Activated B cell treated with CpG ODN at 0.5 μM for 24 hours (primary cell): ENCODE data around the gene PHC1. TPM values are rescaled to one million over a fixed set of nuclear protein-coding genes. Genes with fewer than 3 reads are reported as not detected.
"Not testable (repeated sequence)": the region's sequence is repeated elsewhere in the genome, so short reads cannot be mapped to it uniquely, and the experiment has no call there.

Experiments used
- ATAC-seq: fragments of 200-7000 bp; cut with Tn5 transposase; one replicate; pipeline ENCODE4 v1.10.0; 2021; ENCODE audit warnings: low read depth, mild to moderate bottlenecking, moderate library complexity
- CTCF ChIA-PET: fragments of 350-600 bp; sonication (Branson Sonifier 250); formaldehyde crosslinking; loops from one replicate; lab custom pipeline; 2021; ENCODE audit warnings: antibody characterized with exemption; lab: Charles Lee
- POLR2A ChIA-PET: fragments of 350-600 bp; sonication (Branson Sonifier 250); formaldehyde crosslinking; loops from one replicate; lab custom pipeline; 2021; ENCODE audit warnings: antibody characterized with exemption; lab: Charles Lee
- DNase-seq: peaks from one replicate; pipeline ENCODE4 v3.0.0; 2022
- H3K27ac Mint-ChIP-seq: one replicate; pipeline ENCODE4 v1.8.0; 2020; ENCODE audit warnings: mixed read lengths
- H3K27me3 Mint-ChIP-seq: one replicate; pipeline ENCODE4 v1.8.0; 2021; ENCODE audit warnings: mixed read lengths
- H3K36me3 Mint-ChIP-seq: one replicate; pipeline ENCODE4 v1.8.0; 2021; ENCODE audit warnings: low read depth, mixed read lengths
- H3K4me1 Mint-ChIP-seq: one replicate; pipeline ENCODE4 v1.8.0; 2021; ENCODE audit warnings: mixed read lengths
- H3K4me3 Mint-ChIP-seq: one replicate; pipeline ENCODE4 v1.8.0; 2020; ENCODE audit warnings: mild to moderate bottlenecking, mixed read lengths
- H3K9me3 Mint-ChIP-seq: one replicate; pipeline ENCODE4 v1.8.0; 2020; ENCODE audit warnings: mixed read lengths
- intact Hi-C: fragments of 100-400 bp; cut with micrococcal nuclease; formaldehyde crosslinking; loops from one replicate; pipeline ENCODE4 v1.15.1; 2024
- total RNA-seq: library from RNA; stranded (reverse); gene quantifications from 2 replicates; pipeline ENCODE4 v1.2.3, GENCODE V29; 2022
- TF ChIP-seq, protein P1 (sequence below): fragments of 200-600 bp; IDR thresholded peaks from one replicate; pipeline ENCODE4 v1.8.0; 2022; ENCODE audit warnings: antibody characterized with exemption, mild to moderate bottlenecking

PHC1 gene
- total RNA-seq, 1 donor from 2014 or later, result 45.8 TPM

DNA sequence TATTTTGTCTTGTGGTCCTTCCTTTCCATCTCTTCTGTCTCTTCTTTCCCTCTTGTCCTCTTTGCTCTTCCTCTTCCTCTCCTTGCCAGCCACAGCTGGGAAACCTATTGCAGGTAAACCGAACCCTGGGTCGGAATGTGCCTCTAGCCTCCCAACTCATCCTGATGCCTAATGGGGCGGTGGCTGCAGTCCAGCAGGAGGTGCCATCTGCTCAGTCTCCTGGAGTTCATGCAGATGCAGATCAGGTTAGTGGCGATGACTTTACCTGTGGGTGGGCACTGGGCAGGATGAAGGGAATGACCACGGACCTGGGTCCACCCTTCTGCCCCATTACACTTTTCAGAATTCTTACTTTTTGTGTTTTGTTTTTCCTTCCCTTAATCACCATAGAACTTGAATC is 8.2 kb downstream of the PHC1 start:
- Mint-ChIP-seq H3K36me3 (peaks cover 32% of the 10 kb centered on the region), H3K4me1 (no peaks in the 10 kb centered on the region), H3K9me3 (no peaks in the 10 kb centered on the region), H3K27ac (no peak overlapping the region), H3K27me3 (no peaks in the 10 kb centered on the region), H3K4me3 (no peak overlapping the region)
- ChIA-PET CTCF (no interaction called here), POLR2A (interaction anchor here (0.6 kb wide), 1 partner anchor 228 kb away, joined by 4 read pairs; no protein-coding TSS in a partner anchor)
- intact Hi-C loops, result no loop called here
- ATAC-seq, result no peak
- DNase-seq, result no peak
- TF ChIP-seq, protein P1, sequence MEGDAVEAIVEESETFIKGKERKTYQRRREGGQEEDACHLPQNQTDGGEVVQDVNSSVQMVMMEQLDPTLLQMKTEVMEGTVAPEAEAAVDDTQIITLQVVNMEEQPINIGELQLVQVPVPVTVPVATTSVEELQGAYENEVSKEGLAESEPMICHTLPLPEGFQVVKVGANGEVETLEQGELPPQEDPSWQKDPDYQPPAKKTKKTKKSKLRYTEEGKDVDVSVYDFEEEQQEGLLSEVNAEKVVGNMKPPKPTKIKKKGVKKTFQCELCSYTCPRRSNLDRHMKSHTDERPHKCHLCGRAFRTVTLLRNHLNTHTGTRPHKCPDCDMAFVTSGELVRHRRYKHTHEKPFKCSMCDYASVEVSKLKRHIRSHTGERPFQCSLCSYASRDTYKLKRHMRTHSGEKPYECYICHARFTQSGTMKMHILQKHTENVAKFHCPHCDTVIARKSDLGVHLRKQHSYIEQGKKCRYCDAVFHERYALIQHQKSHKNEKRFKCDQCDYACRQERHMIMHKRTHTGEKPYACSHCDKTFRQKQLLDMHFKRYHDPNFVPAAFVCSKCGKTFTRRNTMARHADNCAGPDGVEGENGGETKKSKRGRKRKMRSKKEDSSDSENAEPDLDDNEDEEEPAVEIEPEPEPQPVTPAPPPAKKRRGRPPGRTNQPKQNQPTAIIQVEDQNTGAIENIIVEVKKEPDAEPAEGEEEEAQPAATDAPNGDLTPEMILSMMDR, result no peak

DNA sequence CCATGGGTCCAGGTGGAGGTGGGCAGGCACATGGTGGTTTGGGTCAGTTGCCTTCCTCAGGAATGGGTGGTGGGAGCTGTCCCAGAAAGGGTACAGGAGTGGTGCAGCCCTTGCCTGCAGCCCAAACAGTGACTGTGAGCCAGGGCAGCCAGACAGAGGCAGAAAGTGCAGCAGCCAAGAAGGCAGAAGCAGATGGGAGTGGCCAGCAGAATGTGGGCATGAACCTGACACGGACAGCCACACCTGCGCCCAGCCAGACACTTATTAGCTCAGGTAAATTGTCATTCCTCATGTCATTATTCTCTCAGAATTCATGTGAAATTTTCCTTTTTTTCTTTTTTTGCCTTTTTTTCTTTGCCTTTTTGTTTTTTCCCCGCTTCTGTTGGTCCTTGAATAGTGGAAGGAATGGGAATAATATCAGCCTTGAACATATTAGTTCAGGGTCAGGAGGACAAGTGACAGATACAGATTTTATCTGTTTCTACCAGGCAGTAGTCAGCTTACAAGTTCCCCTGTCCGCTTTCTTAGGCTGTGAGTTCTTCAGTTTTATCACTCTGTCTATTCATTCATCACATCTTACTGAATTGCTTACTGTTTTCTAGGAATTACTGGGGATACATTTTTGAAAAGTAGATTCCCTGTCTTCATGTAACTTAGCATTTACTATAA is 16.5 kb downstream of the PHC1 start:
- H3K4me1 Mint-ChIP-seq, H3K9me3 Mint-ChIP-seq, ATAC-seq, POLR2A ChIA-PET, H3K27me3 Mint-ChIP-seq, intact Hi-C loops, DNase-seq, H3K4me3 Mint-ChIP-seq, H3K27ac Mint-ChIP-seq, CTCF ChIA-PET: not testable (repeated sequence)
- H3K36me3 Mint-ChIP-seq, result peaks cover 45% of the 10 kb centered on the region

DNA sequence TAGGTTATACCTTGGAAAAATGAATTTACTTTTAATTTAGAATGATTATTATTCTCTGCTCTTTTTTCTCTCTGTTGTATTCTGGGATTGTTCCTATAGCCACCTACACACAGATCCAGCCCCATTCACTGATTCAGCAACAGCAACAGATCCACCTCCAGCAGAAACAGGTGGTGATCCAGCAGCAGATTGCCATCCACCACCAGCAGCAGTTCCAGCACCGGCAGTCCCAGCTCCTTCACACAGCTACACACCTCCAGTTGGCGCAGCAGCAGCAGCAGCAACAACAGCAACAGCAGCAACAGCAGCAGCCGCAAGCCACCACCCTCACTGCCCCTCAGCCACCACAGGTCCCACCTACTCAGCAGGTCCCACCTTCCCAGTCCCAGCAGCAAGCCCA is 18.2 kb downstream of the PHC1 start:
- POLR2A ChIA-PET, CTCF ChIA-PET, intact Hi-C loops, H3K4me1 Mint-ChIP-seq, H3K9me3 Mint-ChIP-seq, DNase-seq, H3K27me3 Mint-ChIP-seq, H3K27ac Mint-ChIP-seq, H3K4me3 Mint-ChIP-seq, ATAC-seq: not testable (repeated sequence)
- H3K36me3 Mint-ChIP-seq, result peaks cover 57% of the 10 kb centered on the region

DNA sequence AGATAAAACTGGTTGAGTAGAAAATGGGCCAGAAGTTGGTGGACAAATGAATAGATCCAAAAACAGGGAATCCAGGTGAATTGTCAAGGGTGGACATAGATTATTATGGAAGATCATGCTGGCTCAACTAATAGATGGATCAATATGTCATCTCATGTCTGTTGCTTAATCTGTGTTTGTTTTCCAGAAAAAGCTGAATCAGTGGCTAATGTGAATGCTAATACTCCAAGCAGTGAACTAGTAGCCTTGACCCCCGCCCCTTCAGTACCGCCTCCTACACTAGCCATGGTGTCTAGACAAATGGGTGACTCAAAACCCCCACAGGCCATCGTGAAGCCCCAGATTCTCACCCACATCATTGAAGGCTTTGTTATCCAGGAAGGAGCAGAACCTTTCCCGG is 19.8 kb downstream of the PHC1 start:
- H3K4me3 Mint-ChIP-seq, DNase-seq, H3K27ac Mint-ChIP-seq, H3K27me3 Mint-ChIP-seq, H3K4me1 Mint-ChIP-seq, intact Hi-C loops, H3K9me3 Mint-ChIP-seq, ATAC-seq, POLR2A ChIA-PET, CTCF ChIA-PET: not testable (repeated sequence)
- H3K36me3 Mint-ChIP-seq, result peaks cover 73% of the 10 kb centered on the region

DNA sequence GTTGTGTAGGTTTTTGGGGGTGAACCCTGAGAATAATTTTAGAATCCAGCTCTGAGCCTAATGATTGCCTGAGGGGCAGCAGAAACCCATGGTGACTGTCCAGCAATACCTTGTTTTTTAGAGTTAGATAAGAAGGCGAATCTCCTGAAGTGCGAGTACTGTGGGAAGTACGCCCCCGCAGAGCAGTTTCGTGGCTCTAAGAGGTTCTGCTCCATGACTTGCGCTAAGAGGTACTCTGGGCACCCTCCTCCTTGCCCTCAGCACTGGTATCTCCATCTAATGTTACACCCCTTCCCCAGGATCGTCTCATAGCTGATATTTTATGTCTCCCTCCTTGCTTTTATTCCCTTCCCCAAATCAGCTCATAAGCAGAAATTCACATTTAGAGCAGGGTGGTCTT is 22.4 kb downstream of the PHC1 start:
- Mint-ChIP-seq H3K4me1 (no peaks in the 10 kb centered on the region), H3K36me3 (peaks cover 69% of the 10 kb centered on the region), H3K27ac (no peak overlapping the region), H3K4me3 (no peak overlapping the region), H3K27me3 (no peaks in the 10 kb centered on the region), H3K9me3 (no peaks in the 10 kb centered on the region)
- ChIA-PET CTCF (no interaction called here), POLR2A (no interaction called here)
- TF ChIP-seq, protein P1, result no peak
- DNase-seq (no peak), ATAC-seq (no peak)
- intact Hi-C loops, result no loop called here

DNA sequence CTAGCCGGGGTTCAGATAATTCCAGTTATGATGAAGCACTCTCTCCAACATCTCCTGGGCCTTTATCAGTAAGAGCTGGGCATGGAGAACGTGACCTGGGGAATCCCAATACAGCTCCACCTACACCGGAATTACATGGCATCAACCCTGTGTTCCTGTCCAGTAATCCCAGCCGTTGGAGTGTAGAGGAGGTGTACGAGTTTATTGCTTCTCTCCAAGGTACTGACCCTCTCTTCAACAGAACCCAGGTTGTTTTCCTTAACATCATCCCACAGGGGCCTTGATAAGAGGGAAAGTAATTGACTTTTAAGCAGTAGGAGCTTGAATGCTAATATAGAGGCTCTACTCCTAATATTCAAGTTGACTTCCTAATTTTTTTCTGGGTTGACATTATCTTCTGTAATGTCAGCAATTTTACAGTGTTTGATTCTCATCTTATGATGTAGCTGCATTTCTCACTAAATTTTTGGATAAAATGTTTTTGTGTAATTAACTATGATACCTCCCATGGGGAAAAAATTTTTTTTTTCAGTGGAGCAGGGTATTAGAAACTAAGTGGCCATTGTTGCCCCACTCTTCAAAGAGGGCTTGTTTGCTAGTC is 23.6 kb downstream of the PHC1 start:
- POLR2A ChIA-PET, ATAC-seq, H3K4me3 Mint-ChIP-seq, H3K4me1 Mint-ChIP-seq, H3K27ac Mint-ChIP-seq, H3K9me3 Mint-ChIP-seq, intact Hi-C loops, CTCF ChIA-PET, DNase-seq, H3K27me3 Mint-ChIP-seq: not testable (repeated sequence)
- peaks cover 74% of the 10 kb centered on the region for H3K36me3 Mint-ChIP-seq

DNA sequence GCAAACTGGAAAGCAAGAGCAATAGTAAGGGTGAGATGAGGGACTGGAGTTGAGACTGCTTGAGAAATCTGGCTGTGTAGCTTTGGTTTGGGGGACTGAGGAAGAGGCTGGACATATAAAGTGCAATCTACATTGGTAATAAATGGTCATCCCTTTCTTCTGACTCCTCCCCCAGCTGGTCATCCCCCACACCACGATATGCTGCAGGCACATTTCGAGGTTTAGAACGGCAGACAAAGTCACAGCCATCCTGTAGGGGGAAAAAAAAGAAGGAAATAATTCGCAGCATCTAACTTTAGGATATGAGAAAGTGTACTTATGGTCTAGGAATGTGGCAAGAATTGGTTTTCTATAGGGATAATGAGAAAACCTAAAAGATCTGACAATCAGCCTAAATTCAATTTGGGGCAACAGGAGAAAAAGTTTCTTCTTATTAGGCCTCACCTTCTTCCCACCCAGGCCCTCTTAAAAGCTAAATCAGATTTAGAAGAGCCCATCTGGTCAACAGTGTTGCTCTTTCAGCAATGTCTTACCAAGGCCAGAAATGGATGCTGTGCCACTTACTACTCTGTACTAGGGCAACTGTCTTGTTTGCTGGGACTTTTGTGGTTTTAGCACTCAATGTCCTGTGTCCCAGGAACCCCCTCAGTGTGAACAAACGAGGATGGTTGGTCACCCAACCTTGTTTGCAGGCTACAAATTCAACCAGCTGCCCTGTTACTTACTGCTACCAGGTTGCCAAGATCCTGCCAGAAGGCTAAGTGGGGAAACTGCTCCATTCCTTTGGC is 27.6 kb downstream of the PHC1 start:
- CTCF ChIA-PET, result no interaction called here
- peaks cover 11% of the 10 kb centered on the region for H3K4me1 Mint-ChIP-seq
- no peaks in the 10 kb centered on the region for H3K27me3 Mint-ChIP-seq
- H3K27ac Mint-ChIP-seq, result peak overlapping the region; percentile 56
- intact Hi-C loops, result no loop called here
- H3K9me3 Mint-ChIP-seq, result no peaks in the 10 kb centered on the region
- TF ChIP-seq, protein P1, result no peak
- POLR2A ChIA-PET, result no interaction called here
- no peak for ATAC-seq
- DNase-seq, result no peak
- no peak overlapping the region for H3K4me3 Mint-ChIP-seq
- peaks cover 78% of the 10 kb centered on the region for H3K36me3 Mint-ChIP-seq
